H9 (cell line): Measurements from ENCODE around the gene LMTK2. TPM values are rescaled to one million over a fixed set of nuclear protein-coding genes. Genes with fewer than 3 reads are reported as not detected.

Experiments
- DNase-seq: peaks from one replicate; pipeline ENCODE4 v3.0.0-alpha.2; 2017
- H2AFZ ChIP-seq: one replicate; pipeline ENCODE4 v1.6.1; 2013; ENCODE audit warnings: mild to moderate bottlenecking, low read length, control low read depth, moderate library complexity
- H2AK5ac ChIP-seq: 2 replicates; pipeline ENCODE4 v1.6.1; 2013; ENCODE audit warnings: low read length, control low read depth, mixed read lengths; ENCODE audit not compliant: insufficient read length
- H2BK120ac ChIP-seq: one replicate; pipeline ENCODE4 v1.6.1; 2013; ENCODE audit warnings: low read depth, mild to moderate bottlenecking, low read length, control low read depth, inconsistent platforms; ENCODE audit not compliant: poor library complexity, severe bottlenecking
- H2BK12ac ChIP-seq: 2 replicates; pipeline ENCODE4 v1.6.1; 2013; ENCODE audit warnings: low read length, control low read depth, mixed read lengths, low read depth; ENCODE audit not compliant: insufficient read length
- H2BK15ac ChIP-seq: 2 replicates; pipeline ENCODE4 v1.6.1; 2013; ENCODE audit warnings: low read depth, low read length, control low read depth
- H2BK20ac ChIP-seq: one replicate; pipeline ENCODE4 v1.6.1; 2013; ENCODE audit warnings: low read depth, mild to moderate bottlenecking, low read length, control low read depth, inconsistent platforms; ENCODE audit not compliant: poor library complexity, severe bottlenecking
- H2BK5ac ChIP-seq: 2 replicates; pipeline ENCODE4 v1.6.1; 2013; ENCODE audit warnings: low read length, control low read depth, mixed read lengths; ENCODE audit not compliant: insufficient read length
- H3K14ac ChIP-seq: 2 replicates; pipeline ENCODE4 v1.6.1; 2013; ENCODE audit warnings: low read length, control low read depth; ENCODE audit not compliant: insufficient read depth
- H3K18ac ChIP-seq: 2 replicates; pipeline ENCODE4 v1.6.1; 2013; ENCODE audit warnings: low read depth, mild to moderate bottlenecking, mixed read lengths, low read length, control low read depth; ENCODE audit not compliant: insufficient read length
- H3K23ac ChIP-seq: 2 replicates; pipeline ENCODE4 v1.6.1; 2013; ENCODE audit warnings: low read length, control low read depth, mixed read lengths, low read depth; ENCODE audit not compliant: insufficient read length
- H3K23me2 ChIP-seq: 2 replicates; pipeline ENCODE4 v1.6.1; 2013; ENCODE audit warnings: low read depth, mild to moderate bottlenecking, mixed read lengths, low read length, control low read depth; ENCODE audit not compliant: insufficient read length, poor library complexity, severe bottlenecking
- H3K27ac ChIP-seq: 2 replicates; pipeline ENCODE4 v1.5.1; 2013; ENCODE audit warnings: low read length, control low read depth, mixed read lengths, low read depth; ENCODE audit not compliant: insufficient read length
- H3K27me3 ChIP-seq: 2 replicates; pipeline ENCODE4 v1.6.1; 2013; ENCODE audit warnings: low read length, control low read depth, inconsistent platforms; ENCODE audit not compliant: insufficient read depth
- H3K4ac ChIP-seq: 2 replicates; pipeline ENCODE4 v1.6.1; 2013; ENCODE audit warnings: low read depth, mild to moderate bottlenecking, control low read depth, inconsistent platforms, low read length, moderate library complexity
- H3K4me1 ChIP-seq: 2 replicates; pipeline ENCODE4 v1.6.1; 2013; ENCODE audit warnings: low read length, control low read depth, inconsistent platforms; ENCODE audit not compliant: insufficient read depth
- H3K4me2 ChIP-seq: 2 replicates; pipeline ENCODE4 v1.6.1; 2013; ENCODE audit warnings: low read length, control low read depth, mixed read lengths; ENCODE audit not compliant: insufficient read length, insufficient read depth
- H3K56ac ChIP-seq: 2 replicates; pipeline ENCODE4 v1.6.1; 2013; ENCODE audit warnings: low read depth, mild to moderate bottlenecking, mixed read lengths, low read length, control low read depth; ENCODE audit not compliant: insufficient read length
- H3K79me1 ChIP-seq: 2 replicates; pipeline ENCODE4 v1.6.1; 2013; ENCODE audit warnings: low read depth, mild to moderate bottlenecking, moderate library complexity, low read length, control low read depth, inconsistent platforms; ENCODE audit not compliant: insufficient read depth, poor library complexity, severe bottlenecking
- H3K79me2 ChIP-seq: 2 replicates; pipeline ENCODE4 v1.6.1; 2013; ENCODE audit warnings: low read length, control low read depth, inconsistent platforms; ENCODE audit not compliant: insufficient read depth
- H3K9ac ChIP-seq: 2 replicates; pipeline ENCODE4 v1.6.1; 2013; ENCODE audit warnings: low read length, control low read depth, mixed read lengths; ENCODE audit not compliant: insufficient read length; ENCODE audit errors: extremely low read depth
- H3K9me3 ChIP-seq: one replicate; pipeline ENCODE4 v1.6.1; 2013; ENCODE audit warnings: low read depth, low read length, inconsistent platforms; ENCODE audit not compliant: control insufficient read depth
- H3T11ph ChIP-seq: one replicate; pipeline ENCODE4 v1.6.1; 2013; ENCODE audit warnings: mild to moderate bottlenecking, low read length, control low read depth, inconsistent platforms
- H4K20me1 ChIP-seq: one replicate; pipeline ENCODE4 v1.6.1; 2013; ENCODE audit not compliant: control insufficient read depth, insufficient read length, insufficient read depth
- H4K5ac ChIP-seq: 2 replicates; pipeline ENCODE4 v1.6.1; 2013; ENCODE audit warnings: low read depth, mild to moderate bottlenecking, mixed read lengths, low read length, control low read depth; ENCODE audit not compliant: insufficient read length
- H4K8ac ChIP-seq: replicated peaks from 2 replicates; pipeline ENCODE4 v1.6.1; 2013; ENCODE audit warnings: low read length, control low read depth, mixed read lengths, low read depth; ENCODE audit not compliant: insufficient read length
- H4K91ac ChIP-seq: 2 replicates; pipeline ENCODE4 v1.6.1; 2013; ENCODE audit warnings: low read depth, mild to moderate bottlenecking, moderate library complexity, mixed read lengths, low read length, control low read depth; ENCODE audit not compliant: insufficient read length
- H3K27ac Mint-ChIP-seq, 3 experiments: 2 replicates in 2 of 3; 3 replicates in 1 of 3; pipeline ENCODE4 v1.8.0; 2020 to 2021; ENCODE audit warnings: mixed read lengths in 3 of 3, mild to moderate bottlenecking in 1 of 3, moderate library complexity in 1 of 3
- H3K27me3 Mint-ChIP-seq: 2 replicates; pipeline ENCODE4 v1.8.0; 2021; ENCODE audit warnings: low read depth, mild to moderate bottlenecking, moderate library complexity, mixed read lengths
- H3K36me3 Mint-ChIP-seq, 3 experiments: 2 replicates in 2 of 3; 3 replicates in 1 of 3; pipeline ENCODE4 v1.8.0; 2020 to 2021; ENCODE audit warnings: low read depth in 3 of 3, mixed read lengths in 3 of 3; ENCODE audit not compliant: insufficient read depth in 1 of 3
- H3K4me1 Mint-ChIP-seq, 2 experiments: 2 replicates each; pipeline ENCODE4 v1.8.0; 2020; ENCODE audit warnings: mixed read lengths in 2 of 2
- H3K4me3 Mint-ChIP-seq, 2 experiments: 2 replicates in 1 of 2; 3 replicates in 1 of 2; pipeline ENCODE4 v1.8.0; 2020 to 2021; ENCODE audit warnings: mild to moderate bottlenecking in 2 of 2, mixed read lengths in 2 of 2, moderate library complexity in 1 of 2
- H3K9me3 Mint-ChIP-seq, 2 experiments: 2 replicates in 1 of 2; 3 replicates in 1 of 2; pipeline ENCODE4 v1.8.0; 2020; ENCODE audit warnings: mild to moderate bottlenecking in 2 of 2, mixed read lengths in 2 of 2, moderate library complexity in 1 of 2
- CTCF ChIP-seq: fragments of 200-600 bp; sonication (generic); conservative IDR thresholded peaks from 3 replicates; pipeline ENCODE4 v1.8.0; 2021; ENCODE audit warnings: antibody characterized with exemption, mild to moderate bottlenecking
- WGBS: extraction: QIAGEN DNeasy Blood & Tissue Kit; methylation state at CpG from one replicate; pipeline ENCODE4 v1.1.7; 2013; ENCODE audit warnings: missing lambda C conversion rate, low lambda C conversion rate, mixed read lengths; ENCODE audit not compliant: insufficient read length; ENCODE audit errors: extremely low coverage; 5-methylcytosine and 5-hydroxymethylcytosine counted together
- total RNA-seq: library from RNA; stranded (reverse); gene quantifications from 2 replicates; pipeline ENCODE4 v1.2.1, GENCODE V29; 2021

Gene LMTK2
- total RNA-seq, 1 experiment from 2014 or later, result 24.9 TPM

DNA sequence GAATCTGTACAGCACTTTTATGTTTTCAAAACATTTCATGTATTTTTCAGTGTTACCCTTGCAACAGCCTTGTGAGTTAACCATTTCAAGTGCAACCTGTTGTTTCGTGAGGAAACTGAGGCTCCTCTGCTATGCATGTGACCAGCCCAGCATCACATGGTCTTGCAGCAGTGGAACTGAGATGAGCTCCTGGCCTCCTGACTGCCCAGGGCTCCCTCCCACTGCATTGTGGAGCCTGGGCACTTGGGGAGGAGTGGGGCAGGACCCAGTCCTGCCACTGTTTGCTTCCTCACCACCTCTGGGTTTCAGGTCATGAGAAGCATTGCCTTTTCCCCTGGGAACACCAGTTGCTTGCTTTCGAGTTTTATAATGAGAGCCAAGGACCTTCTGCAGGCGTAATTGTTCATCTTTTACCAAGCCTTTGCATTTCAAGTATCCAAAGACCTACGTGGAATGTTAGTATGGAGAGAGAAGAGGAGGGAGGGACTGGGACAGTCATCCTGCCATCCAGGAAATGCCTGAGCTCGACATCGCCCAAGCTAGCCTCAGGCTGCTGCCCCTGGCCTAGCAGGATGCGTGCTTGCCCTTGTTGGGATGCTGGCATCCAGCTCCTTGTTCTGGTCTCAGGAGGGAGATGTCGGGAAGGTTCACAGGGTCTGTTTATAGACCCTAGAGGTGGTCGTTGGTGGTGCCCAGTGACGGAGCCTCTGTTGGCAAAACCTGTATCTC is 72.3 kb downstream of the LMTK2 start:
- peaks cover 2% of the 10 kb centered on the region; the same call in 1 of the 2 replicates for H3K4me1 ChIP-seq
- no peak overlapping the region for H3K23ac ChIP-seq
- H3K27me3 ChIP-seq, result no peaks in the 10 kb centered on the region
- no peak overlapping the region for H4K5ac ChIP-seq
- no peak overlapping the region for H2BK15ac ChIP-seq
- H3K56ac ChIP-seq, result no peak overlapping the region
- H4K20me1 ChIP-seq, result no peaks in the 10 kb centered on the region
- H2AFZ ChIP-seq, result no peak overlapping the region
- no peak overlapping the region for H3K4ac ChIP-seq
- no peak for TF ChIP-seq CTCF
- H2BK120ac ChIP-seq, result no peak overlapping the region
- no peak overlapping the region for H3K4me2 ChIP-seq
- no peaks in the 10 kb centered on the region for H3K79me2 ChIP-seq
- H2BK12ac ChIP-seq, result no peak overlapping the region
- peaks cover 15 to 22% of the 10 kb centered on the region in 2 experiments for H3K4me1 Mint-ChIP-seq
- H3T11ph ChIP-seq, result no peak overlapping the region
- H3K18ac ChIP-seq, result no peak overlapping the region
- H2BK20ac ChIP-seq, result no peak overlapping the region
- no peak overlapping the region for H4K8ac ChIP-seq
- H3K36me3 Mint-ChIP-seq, result peaks cover 7 to 12% (median 7%) of the 10 kb centered on the region in 3 experiments; a peak in 5 of 7 replicates
- H3K14ac ChIP-seq, result no peak overlapping the region
- no CpG with 5 or more reads among the region's 10 CpGs for WGBS
- H2BK5ac ChIP-seq, result no peak overlapping the region
- H3K9me3 ChIP-seq, result no peaks in the 10 kb centered on the region
- H4K91ac ChIP-seq, result no peak overlapping the region
- no peaks in the 10 kb centered on the region for H3K27me3 Mint-ChIP-seq
- no peak overlapping the region for H3K4me3 Mint-ChIP-seq
- DNase-seq, result no peak
- no peak overlapping the region for H3K9ac ChIP-seq
- no peak overlapping the region; a peak in 1 of 7 replicates for H3K27ac Mint-ChIP-seq
- H3K23me2 ChIP-seq, result no peaks in the 10 kb centered on the region
- H3K79me1 ChIP-seq, result peaks cover 3% of the 10 kb centered on the region
- no peaks in the 10 kb centered on the region; a peak in 2 of 5 replicates for H3K9me3 Mint-ChIP-seq
- no peak overlapping the region for H3K27ac ChIP-seq
- H2AK5ac ChIP-seq, result no peak overlapping the region
